AG04450 (cell line): ENCODE data around the gene ZNHIT1. TPM values are rescaled to one million over a fixed set of nuclear protein-coding genes. Genes with fewer than 3 reads are reported as not detected.

Source experiments
- CTCF ChIA-PET: fragments of 300-600, 350-600 bp; formaldehyde crosslinking; extraction: SDS; loops from one replicate; lab custom pipeline; 2022; ENCODE audit warnings: antibody characterized with exemption, inconsistent platforms; lab: Charles Lee
- POLR2A ChIA-PET: fragments of 350-600 bp; formaldehyde crosslinking; extraction: SDS; loops from one replicate; lab custom pipeline; 2021; ENCODE audit warnings: antibody characterized with exemption, inconsistent platforms; lab: Yijun Ruan, JAX
- DNase-seq: peaks from one replicate; pipeline ENCODE4 v3.0.0-alpha.2; 2011; ENCODE audit warnings: low read depth, low spot score
- H3K27ac ChIP-seq: one replicate; pipeline ENCODE4 v1.5.1; 2012; ENCODE audit warnings: low read depth, low read length, control low read depth
- H3K27me3 ChIP-seq: one replicate; pipeline ENCODE4 v1.6.0; 2012; ENCODE audit warnings: low read length; ENCODE audit not compliant: control insufficient read depth, insufficient read depth
- H3K4me3 ChIP-seq: 2 replicates; pipeline ENCODE4 v1.5.1; 2011; ENCODE audit warnings: mild to moderate bottlenecking, low read depth, low read length, control low read depth
- H3K9me3 ChIP-seq: 2 replicates; pipeline ENCODE4 v1.5.1; 2012; ENCODE audit warnings: low read length; ENCODE audit not compliant: control insufficient read depth, insufficient read depth
- CTCF ChIP-seq: IDR thresholded peaks from 2 replicates; pipeline ENCODE4 v1.5.1; 2011; ENCODE audit warnings: low read depth, low read length, control low read depth, inconsistent platforms
- polyA plus RNA-seq: library from polyadenylated mRNA; depleted of rRNA; stranded (reverse); fragments of >200 nt; gene quantifications from 2 replicates; pipeline ENCODE4 v1.2.3, GENCODE V29; 2011

ZNHIT1 gene
- polyA plus RNA-seq, 1 experiment: 36.0 TPM

DNA sequence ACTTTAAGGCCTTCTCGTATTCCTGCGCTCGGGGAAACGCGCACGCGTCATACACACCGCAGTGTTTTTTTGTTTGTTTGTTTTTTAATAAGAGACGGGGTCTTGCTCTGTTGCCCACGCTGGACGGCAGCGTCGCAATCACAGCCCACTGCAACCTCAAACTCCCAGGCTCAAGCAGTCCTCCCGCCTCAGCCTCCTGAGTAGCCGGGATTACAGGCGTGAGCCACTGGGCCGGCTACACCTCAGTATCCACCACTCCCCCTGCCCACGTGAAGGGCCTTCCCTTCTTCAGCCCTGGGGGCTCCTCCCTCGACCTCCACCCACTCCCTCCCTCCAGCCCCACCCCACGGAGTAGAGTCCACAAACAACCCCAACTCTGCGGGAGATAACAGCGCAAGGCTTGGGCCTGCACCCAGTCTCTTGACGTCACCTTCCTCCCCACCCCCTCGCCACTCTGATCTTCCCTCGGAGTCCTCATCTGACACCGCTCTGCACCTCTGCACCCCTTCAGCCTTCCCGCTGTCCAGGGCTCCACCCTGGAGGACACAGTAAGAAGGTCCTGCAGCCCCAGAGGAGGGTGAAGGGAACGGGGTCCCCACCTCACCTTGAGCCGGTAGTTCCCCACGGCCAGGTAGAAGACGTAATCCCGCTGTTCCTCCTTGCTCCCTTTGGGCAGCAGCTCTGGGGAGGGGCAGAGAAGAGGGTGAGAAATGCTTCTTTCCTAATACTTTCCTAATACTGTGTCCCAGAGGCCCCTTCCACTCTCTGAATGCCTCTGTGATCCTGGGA lies 22.5 kb downstream of the ZNHIT1 start:
- H3K27me3 ChIP-seq: no peaks in the 10 kb centered on the region

GRCh38 chr7:101241015-101241363 lies 23.0 kb downstream of the ZNHIT1 start:
- no peak for DNase-seq
- Histone ChIP-seq H3K27ac (no peak overlapping the region), H3K4me3 (no peak overlapping the region), H3K27me3 (no peaks in the 10 kb centered on the region), H3K9me3 (peaks cover 5% of the 10 kb centered on the region; the same call in 1 of the 2 replicates)
- no peak for TF ChIP-seq CTCF
- ChIA-PET POLR2A (no interaction called here), CTCF (interaction anchor here (0.6 to 1.1 kb wide), 2 partner anchors 23 to 145 kb away, joined by 5 to 9 read pairs; partner anchors contain the start of gene ZNHIT1)

More for the DNA sequence above, 22.5 kb downstream of the ZNHIT1 start:
- no peak overlapping the region for H3K27ac ChIP-seq
- H3K4me3 ChIP-seq: no peak overlapping the region
- TF ChIP-seq CTCF: no peak
- POLR2A ChIA-PET: no interaction called here
- peaks cover 1% of the 10 kb centered on the region; the same call in 1 of the 2 replicates for H3K9me3 ChIP-seq
- CTCF ChIA-PET: interaction anchor here (1.1 kb wide), 1 partner anchor 22 kb away, joined by 5 read pairs; the partner anchor contains the start of gene ZNHIT1
- no peak for DNase-seq

DNA sequence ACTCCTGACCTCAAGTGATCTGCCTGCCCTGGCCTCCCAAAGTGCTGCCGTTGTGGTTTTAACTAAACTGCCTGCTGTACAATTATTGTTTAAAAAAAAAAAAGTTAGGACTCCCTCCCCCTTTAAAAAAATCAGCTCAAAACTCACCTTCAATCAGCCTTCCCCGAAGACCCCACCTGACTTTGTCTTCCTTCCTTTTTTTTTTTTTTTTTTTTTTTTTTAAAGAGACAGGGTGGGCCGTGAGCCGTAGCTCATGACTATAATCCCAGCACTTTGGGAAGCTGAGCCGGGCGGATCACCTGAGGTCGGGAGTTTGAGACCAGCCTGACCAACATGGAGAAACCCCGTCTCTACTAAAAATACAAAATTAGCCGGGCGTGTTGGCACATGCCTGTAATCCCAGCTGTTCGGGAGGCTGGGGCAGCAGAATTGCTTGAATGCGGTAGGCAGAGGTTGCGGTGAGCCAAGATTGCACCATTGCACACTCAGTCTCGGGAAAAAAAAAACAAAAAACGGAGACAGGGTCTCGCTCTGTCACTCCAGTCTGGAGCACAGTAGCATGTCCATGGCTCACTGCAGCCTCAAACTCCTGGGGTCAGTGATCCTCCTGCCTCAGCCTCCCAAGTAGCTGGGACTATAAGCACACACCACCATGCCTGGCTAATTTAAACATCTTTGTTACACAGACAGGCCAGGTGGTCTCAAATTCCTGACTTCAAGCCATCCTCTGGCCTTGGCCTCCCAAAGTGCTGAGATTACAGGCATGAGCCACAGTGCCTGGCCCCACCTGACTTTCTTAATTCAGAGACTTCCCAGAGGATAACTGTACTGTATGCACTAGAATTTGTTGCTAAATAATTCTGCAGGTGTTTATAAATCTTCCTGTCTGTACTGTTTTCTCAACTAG lies 23.7 kb downstream of the ZNHIT1 start:
- Histone ChIP-seq H3K27ac (no peak overlapping the region), H3K27me3 (no peaks in the 10 kb centered on the region), H3K4me3 (no peak overlapping the region), H3K9me3 (peaks cover 5% of the 10 kb centered on the region; the same call in 1 of the 2 replicates)
- no peak for TF ChIP-seq CTCF
- CTCF ChIA-PET: interaction anchor here (0.6 to 5.6 kb wide), 4 partner anchors 23 to 412 kb away, joined by 3 to 101 read pairs (median 7); partner anchors contain the start of gene ZNHIT1
- DNase-seq: no peak
- POLR2A ChIA-PET: no interaction called here

DNA sequence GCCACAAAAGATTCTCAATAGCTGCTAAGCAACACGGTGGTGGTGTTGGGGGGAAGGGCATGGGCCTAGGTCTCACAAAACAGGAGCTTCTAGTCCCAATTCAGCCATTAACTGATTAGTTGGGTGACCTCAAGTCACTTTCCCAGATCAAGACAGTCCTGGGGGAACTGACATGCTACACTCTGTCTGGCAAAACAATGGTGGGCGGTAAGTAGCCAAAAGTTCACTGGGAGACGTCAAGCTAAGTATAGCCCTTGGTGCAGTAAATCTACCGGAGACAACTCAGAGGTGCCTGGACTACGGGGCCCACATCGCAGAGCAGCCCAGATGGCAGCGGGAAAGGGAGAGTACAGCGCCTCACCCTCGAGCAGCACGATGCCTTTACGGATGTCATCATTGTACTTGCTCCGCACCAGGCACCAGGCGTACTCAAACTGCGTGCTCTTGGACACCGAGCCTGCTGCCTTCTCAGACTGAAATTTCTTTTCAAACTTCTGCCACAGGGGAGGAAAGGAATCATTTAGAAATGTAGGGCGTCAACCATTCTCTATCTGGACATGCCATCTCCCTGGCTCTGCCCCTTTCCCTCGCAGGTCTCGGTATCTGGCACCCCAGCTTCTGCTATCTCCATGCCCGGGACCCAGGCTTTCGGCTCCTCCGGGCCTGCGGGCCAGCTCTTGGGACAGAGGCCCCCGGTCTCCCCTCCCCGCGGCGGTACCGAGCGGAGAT lies 25.8 kb downstream of the ZNHIT1 start:
- peaks cover 5% of the 10 kb centered on the region; the same call in 1 of the 2 replicates for H3K9me3 ChIP-seq
- no peaks in the 10 kb centered on the region for H3K27me3 ChIP-seq
- peak overlapping the region; percentile 98 for H3K4me3 ChIP-seq
- POLR2A ChIA-PET: interaction anchor here (0.7 to 1.3 kb wide), 3 partner anchors 20 to 100 kb away, joined by 3 to 16 read pairs (median 13); partner anchors contain the start of genes PLOD3 and ZNHIT1
- CTCF ChIA-PET: interaction anchor here (0.6 to 5.6 kb wide), 23 partner anchors 8 to 954 kb away, joined by 3 to 101 read pairs (median 5); partner anchors contain the start of genes PLOD3 and ZNHIT1
- TF ChIP-seq CTCF: no peak
- peak overlapping the region; percentile 92 for H3K27ac ChIP-seq
- DNase-seq: no peak
